IMR-90 (cell line): ENCODE data around the gene MAP2K2.

Source experiments
- CEBPB ChIP-seq: IDR thresholded peaks from 2 replicates; pipeline ENCODE4 v1.6.1; 2012; ENCODE audit warnings: low read depth, low read length, improper control_type of control experiment
- CHD1 ChIP-seq: IDR thresholded peaks from 2 replicates; pipeline ENCODE4 v1.6.1; 2012; ENCODE audit warnings: low read depth, low read length, improper control_type of control experiment
- RAD21 ChIP-seq: IDR thresholded peaks from 2 replicates; pipeline ENCODE4 v1.6.1; 2012; ENCODE audit warnings: low read length, improper control_type of control experiment
- TF ChIP-seq, protein P1 (sequence below): conservative IDR thresholded peaks from 2 replicates; pipeline ENCODE4 v1.5.1; 2012; ENCODE audit warnings: mild to moderate bottlenecking, low read depth, low read length, improper control_type of control experiment

DNA sequence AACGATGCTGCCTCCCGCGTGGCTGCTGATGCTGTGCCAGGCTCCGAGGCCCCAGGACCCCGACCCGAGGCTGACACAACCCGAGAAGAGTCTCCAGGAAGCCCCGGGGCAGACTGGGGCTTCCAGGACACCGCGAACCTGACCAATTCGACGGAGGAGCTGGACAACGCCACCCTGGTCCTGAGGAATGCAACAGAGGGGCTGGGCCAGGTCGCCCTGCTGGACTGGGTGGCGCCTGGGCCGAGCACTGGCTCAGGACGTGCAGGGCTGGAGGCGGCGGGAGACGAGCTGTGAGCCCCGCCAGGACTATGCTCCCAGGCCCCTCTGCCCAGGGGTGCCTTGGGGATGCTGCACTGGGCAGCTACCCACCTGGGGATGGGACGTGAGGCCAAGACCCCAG lies 47.8 kb upstream of the MAP2K2 start:
- TF ChIP-seq CEBPB (no peak), CHD1 (no peak), RAD21 (no peak)
- TF ChIP-seq, protein P1, sequence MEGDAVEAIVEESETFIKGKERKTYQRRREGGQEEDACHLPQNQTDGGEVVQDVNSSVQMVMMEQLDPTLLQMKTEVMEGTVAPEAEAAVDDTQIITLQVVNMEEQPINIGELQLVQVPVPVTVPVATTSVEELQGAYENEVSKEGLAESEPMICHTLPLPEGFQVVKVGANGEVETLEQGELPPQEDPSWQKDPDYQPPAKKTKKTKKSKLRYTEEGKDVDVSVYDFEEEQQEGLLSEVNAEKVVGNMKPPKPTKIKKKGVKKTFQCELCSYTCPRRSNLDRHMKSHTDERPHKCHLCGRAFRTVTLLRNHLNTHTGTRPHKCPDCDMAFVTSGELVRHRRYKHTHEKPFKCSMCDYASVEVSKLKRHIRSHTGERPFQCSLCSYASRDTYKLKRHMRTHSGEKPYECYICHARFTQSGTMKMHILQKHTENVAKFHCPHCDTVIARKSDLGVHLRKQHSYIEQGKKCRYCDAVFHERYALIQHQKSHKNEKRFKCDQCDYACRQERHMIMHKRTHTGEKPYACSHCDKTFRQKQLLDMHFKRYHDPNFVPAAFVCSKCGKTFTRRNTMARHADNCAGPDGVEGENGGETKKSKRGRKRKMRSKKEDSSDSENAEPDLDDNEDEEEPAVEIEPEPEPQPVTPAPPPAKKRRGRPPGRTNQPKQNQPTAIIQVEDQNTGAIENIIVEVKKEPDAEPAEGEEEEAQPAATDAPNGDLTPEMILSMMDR: no peak
